WI38 (cell line): ENCODE data around the gene EEF1A2.

ENCODE experiments used
- H3K4me3 ChIP-seq: 2 replicates; pipeline ENCODE4 v1.5.1; 2011; ENCODE audit warnings: low read depth, mild to moderate bottlenecking, control low read depth, low read length
- CTCF ChIP-seq: IDR thresholded peaks from 2 replicates; pipeline ENCODE4 v1.5.1; 2012; ENCODE audit warnings: low read depth, mild to moderate bottlenecking, control low read depth, low read length

EEF1A2 gene

GRCh38 chr20:63531686-63532448, 33.0 kb upstream of the EEF1A2 start:
- H3K4me3 ChIP-seq, result no peak overlapping the region
- TF ChIP-seq CTCF, result no peak

GRCh38 chr20:63530788-63531160, 31.9 kb upstream of the EEF1A2 start:
- H3K4me3 ChIP-seq, result no peak overlapping the region
- no peak for TF ChIP-seq CTCF

- H3K4me3 ChIP-seq, result no peak overlapping the region
Measured at GRCh38 chr20:63529861-63530787, 31.2 kb upstream of the EEF1A2 start.

GRCh38 chr20:63529180-63529860, 30.4 kb upstream of the EEF1A2 start:
- no peak for TF ChIP-seq CTCF
- H3K4me3 ChIP-seq, result no peak overlapping the region

More at GRCh38 chr20:63529861-63530787, 31.2 kb upstream of the EEF1A2 start:
- TF ChIP-seq CTCF, result no peak

- no peak overlapping the region for H3K4me3 ChIP-seq
- no peak for TF ChIP-seq CTCF
Measured at GRCh38 chr20:63527184-63527583, 28.3 kb upstream of the EEF1A2 start.

GRCh38 chr20:63525971-63526370, 27.1 kb upstream of the EEF1A2 start:
- H3K4me3 ChIP-seq, result no peak overlapping the region

More at GRCh38 chr20:63525971-63526370, 27.1 kb upstream of the EEF1A2 start:
- no peak for TF ChIP-seq CTCF
